ENCODE data around the gene NDNF. TPM values are rescaled to one million over a fixed set of nuclear protein-coding genes. Genes with fewer than 3 reads are reported as not detected.

The NDNF gene
- total and polyA plus RNA-seq, 5 donors from 2014 or later = 0.11 TPM; not detected in 4

- H3K36me3 Mint-ChIP-seq = no peaks in the 10 kb centered on the region
- Histone ChIP-seq H3K4me1 (ENCODE audit: control insufficient read depth, insufficient read depth, low read length, poor library complexity, severe bottlenecking) (no peaks in the 10 kb centered on the region), H3K27me3 (ENCODE audit: control insufficient read depth, insufficient read depth, low read length) (peaks cover 3% of the 10 kb centered on the region), H3K9me3 (ENCODE audit: control insufficient read depth in 2 of 2, low read length in 2 of 2) (no peaks in the 10 kb centered on the region), H3K36me3 (ENCODE audit: control insufficient read depth, insufficient read depth, low read length) (no peaks in the 10 kb centered on the region), H3K27ac (ENCODE audit: insufficient read depth, low read length, poor library complexity, severe bottlenecking) (no peak overlapping the region), H3K4me3 (ENCODE audit: low read depth, low read length) (no peak overlapping the region)
- H3K27ac Mint-ChIP-seq = no peak overlapping the region
- H3K4me1 Mint-ChIP-seq = peaks cover 0 to 2% (median 0%) of the 10 kb centered on the region in 4 donors
- ATAC-seq (ENCODE audit: low read depth in 2 of 2) = no peak
- peaks cover 37% of the 10 kb centered on the region for H3K27me3 Mint-ChIP-seq
- no peak for DNase-seq
- H3K9me3 Mint-ChIP-seq = peaks cover 0 to 4% (median 0%) of the 10 kb centered on the region in 7 donors
- H3K4me3 Mint-ChIP-seq = no peak overlapping the region
These were observed 80.5 kb downstream of the NDNF start for GRCh38 chr4:120991885-120992284.

GRCh38 chr4:120990246-120990645, 82.1 kb downstream of the NDNF start:
- H3K36me3 Mint-ChIP-seq = no peaks in the 10 kb centered on the region
- peaks cover 35% of the 10 kb centered on the region for H3K27me3 Mint-ChIP-seq
- Histone ChIP-seq H3K4me3 (ENCODE audit: low read depth, low read length) (no peak overlapping the region), H3K27me3 (ENCODE audit: control insufficient read depth, insufficient read depth, low read length) (peaks cover 3% of the 10 kb centered on the region), H3K9me3 (ENCODE audit: control insufficient read depth in 2 of 2, low read length in 2 of 2) (no peaks in the 10 kb centered on the region), H3K36me3 (ENCODE audit: control insufficient read depth, insufficient read depth, low read length) (no peaks in the 10 kb centered on the region), H3K4me1 (ENCODE audit: control insufficient read depth, insufficient read depth, low read length, poor library complexity, severe bottlenecking) (no peaks in the 10 kb centered on the region), H3K27ac (ENCODE audit: insufficient read depth, low read length, poor library complexity, severe bottlenecking) (no peak overlapping the region)
- peaks cover 0 to 7% (median 2%) of the 10 kb centered on the region in 7 donors for H3K9me3 Mint-ChIP-seq
- ATAC-seq (ENCODE audit: low read depth in 2 of 2) (no peak), DNase-seq (no peak)
- H3K4me3 Mint-ChIP-seq = no peak overlapping the region
- H3K27ac Mint-ChIP-seq = no peak overlapping the region
- peaks cover 0 to 2% (median 0%) of the 10 kb centered on the region in 4 donors for H3K4me1 Mint-ChIP-seq

Other genes starting within 250 kb of the NDNF start
- gene PRDM5, start 149.8 kb downstream of the NDNF start, total RNA-seq = 0.67 TPM
- gene PRDM5, start 149.8 kb downstream of the NDNF start, polyA plus RNA-seq = under 1 TPM in 2 of 4 donors, not detected in 2; 0.07 to 0.11 TPM
- gene TNIP3, start 91.8 kb upstream of the NDNF start, total RNA-seq = 1.3 TPM
- gene TNIP3, start 91.8 kb upstream of the NDNF start, polyA plus RNA-seq = 1 to 10 TPM; 1.5 to 2.0 (median 1.7) TPM

All from CD4-positive, CD25-positive, alpha-beta regulatory T cell (primary cell).